CD4-positive, alpha-beta T cell (primary cell): ENCODE results near the gene HAS3. TPM values are rescaled to one million over a fixed set of nuclear protein-coding genes. Genes with fewer than 3 reads are reported as not detected.

Experiments
- ATAC-seq: fragments of 200-7000 bp; cut with Tn5 transposase; one replicate; pipeline ENCODE4 v1.10.0; 2022; ENCODE audit warnings: mild to moderate bottlenecking; ENCODE audit not compliant: poor library complexity
- CTCF ChIA-PET: fragments of 350-600 bp; sonication (Branson Sonifier 250); formaldehyde crosslinking; loops from one replicate; lab custom pipeline; 2021; ENCODE audit warnings: antibody characterized with exemption, inconsistent platforms; lab: Charles Lee
- POLR2A ChIA-PET: fragments of 350-600 bp; sonication (Branson Sonifier 250); formaldehyde crosslinking; loops from one replicate; lab custom pipeline; 2021; ENCODE audit warnings: antibody characterized with exemption, inconsistent platforms; lab: Charles Lee
- DNase-seq, 14 experiments: peaks; one replicate each; pipeline ENCODE4 v3.0.0-alpha.2; 2013 to 2020; ENCODE audit warnings: mixed read lengths in 2 of 14
- H3K27ac ChIP-seq, 2 donors: one replicate each; pipeline versions ENCODE4 v1.5.1 to v1.7.0; 2013; ENCODE audit warnings: low read length in 2 of 2, low read depth in 1 of 2, mild to moderate bottlenecking in 1 of 2
- H3K27me3 ChIP-seq, 2 experiments: 1 replicate in 1 of 2; 2 replicates in 1 of 2; pipeline versions ENCODE4 v1.6.1 to v1.7.0; 2013; ENCODE audit warnings: low read length in 2 of 2, control low read depth in 1 of 2, mild to moderate bottlenecking in 1 of 2, moderate library complexity in 1 of 2; ENCODE audit not compliant: insufficient read depth in 2 of 2, control insufficient read depth in 1 of 2
- H3K36me3 ChIP-seq: one replicate; pipeline ENCODE4 v1.6.1; 2013; ENCODE audit warnings: low read length, control low read depth; ENCODE audit not compliant: insufficient read depth
- H3K4me1 ChIP-seq: one replicate; pipeline ENCODE4 v1.6.1; 2013; ENCODE audit warnings: low read length, control low read depth; ENCODE audit not compliant: insufficient read depth
- H3K4me3 ChIP-seq: one replicate; pipeline ENCODE4 v1.5.1; 2013; ENCODE audit warnings: mild to moderate bottlenecking, low read length, moderate library complexity
- H3K9me3 ChIP-seq, 2 experiments: 1 replicate in 1 of 2; 2 replicates in 1 of 2; pipeline versions ENCODE4 v1.6.1 to v1.7.0; 2013; ENCODE audit warnings: low read length in 2 of 2, mild to moderate bottlenecking in 2 of 2, control low read depth in 1 of 2, moderate library complexity in 1 of 2; ENCODE audit not compliant: control insufficient read depth in 1 of 2, insufficient read depth in 1 of 2
- H3K27ac Mint-ChIP-seq: one replicate; pipeline ENCODE4 v1.8.0; 2020; ENCODE audit warnings: mixed read lengths
- H3K27me3 Mint-ChIP-seq: one replicate; pipeline ENCODE4 v1.8.0; 2021; ENCODE audit warnings: mixed read lengths
- H3K36me3 Mint-ChIP-seq: one replicate; pipeline ENCODE4 v1.8.0; 2021; ENCODE audit warnings: low read depth, mixed read lengths
- H3K4me1 Mint-ChIP-seq: one replicate; pipeline ENCODE4 v1.8.0; 2021; ENCODE audit warnings: low read depth, mixed read lengths
- H3K4me3 Mint-ChIP-seq: one replicate; pipeline ENCODE4 v1.8.0; 2020; ENCODE audit warnings: mild to moderate bottlenecking, mixed read lengths
- H3K9me3 Mint-ChIP-seq: one replicate; pipeline ENCODE4 v1.8.0; 2020; ENCODE audit warnings: mixed read lengths
- CTCF ChIP-seq: fragments of 200-600 bp; IDR thresholded peaks from one replicate; pipeline ENCODE4 v1.8.0; 2022; ENCODE audit warnings: antibody characterized with exemption, mild to moderate bottlenecking
- intact Hi-C, 2 experiments: fragments of 100-400 bp; cut with DNase I in 1 of 2; cut with micrococcal nuclease in 1 of 2; formaldehyde crosslinking; loops; one replicate each; pipeline versions ENCODE4 v1.15.1 to v1.9.0; 2023 to 2025; cut with DNase I, micrococcal nuclease
- total RNA-seq, 174 experiments: library from RNA in 2 of 174; stranded (reverse) in 2 of 174; gene quantifications; one replicate each; pipeline ENCODE4 v1.2.3 and lab custom pipeline; 2021 to 2026

HAS3 gene
- total RNA-seq, 2 experiments from 2014 or later, result 3.2 to 3.4 TPM

- Histone ChIP-seq H3K27ac (no peak overlapping the region), H3K27me3 (peaks cover 9 to 12% of the 10 kb centered on the region in 2 experiments), H3K36me3 (peaks cover 43% of the 10 kb centered on the region), H3K4me3 (no peak overlapping the region), H3K4me1 (peaks cover 5% of the 10 kb centered on the region), H3K9me3 (no peaks in the 10 kb centered on the region)
- Mint-ChIP-seq H3K4me3 (no peak overlapping the region), H3K27me3 (peaks cover 15% of the 10 kb centered on the region), H3K9me3 (no peaks in the 10 kb centered on the region), H3K4me1 (peaks cover 1% of the 10 kb centered on the region), H3K36me3 (peaks cover 76% of the 10 kb centered on the region), H3K27ac (no peak overlapping the region)
- DNase-seq (no peak), ATAC-seq (no peak)
- ChIA-PET POLR2A (no interaction called here), CTCF (interaction anchor here (1.3 to 2.2 kb wide), 2 partner anchors 11 to 16 kb away, joined by 7 to 17 read pairs; no protein-coding TSS in a partner anchor)
- TF ChIP-seq CTCF, result no peak
- intact Hi-C loops, result no loop called here
Observed at GRCh38 chr16:69113216-69113615, 7.8 kb downstream of the HAS3 start.

- no peaks in the 10 kb centered on the region for H3K4me1 Mint-ChIP-seq
- H3K4me3 ChIP-seq, result no peak overlapping the region
- peaks cover 4% of the 10 kb centered on the region for H3K27me3 Mint-ChIP-seq
- H3K9me3 Mint-ChIP-seq, result no peaks in the 10 kb centered on the region
- H3K27ac ChIP-seq, result no peak overlapping the region
- no peak overlapping the region for H3K27ac Mint-ChIP-seq
- CTCF ChIA-PET, result interaction anchor here (2.2 kb wide), 1 partner anchor 10 kb away, joined by 17 read pairs; no protein-coding TSS in a partner anchor
- ATAC-seq (no peak), DNase-seq (no peak)
- H3K4me1 ChIP-seq, result peaks cover 5% of the 10 kb centered on the region
- POLR2A ChIA-PET, result no interaction called here
- no peak overlapping the region for H3K4me3 Mint-ChIP-seq
- H3K9me3 ChIP-seq, result no peaks in the 10 kb centered on the region
- peaks cover 55% of the 10 kb centered on the region for H3K36me3 ChIP-seq
- intact Hi-C loops, result no loop called here
- H3K27me3 ChIP-seq, result peaks cover 0 to 7% of the 10 kb centered on the region in 2 experiments
- H3K36me3 Mint-ChIP-seq, result peaks cover 86% of the 10 kb centered on the region
- no peak for TF ChIP-seq CTCF
Observed at GRCh38 chr16:69114346-69114975, 9.0 kb downstream of the HAS3 start.

- DNase-seq (no peak), ATAC-seq (no peak)
- intact Hi-C loops, result no loop called here
- no peak for TF ChIP-seq CTCF
- H3K4me1 ChIP-seq, result peaks cover 5% of the 10 kb centered on the region
- Mint-ChIP-seq H3K4me3 (no peak overlapping the region), H3K36me3 (peaks cover 86% of the 10 kb centered on the region), H3K27ac (no peak overlapping the region), H3K27me3 (no peaks in the 10 kb centered on the region), H3K9me3 (no peaks in the 10 kb centered on the region), H3K4me1 (no peaks in the 10 kb centered on the region)
- H3K9me3 ChIP-seq, result no peaks in the 10 kb centered on the region
- H3K27me3 ChIP-seq, result peaks cover 0 to 7% of the 10 kb centered on the region in 2 experiments
- ChIA-PET POLR2A (no interaction called here), CTCF (no interaction called here)
- peaks cover 56% of the 10 kb centered on the region for H3K36me3 ChIP-seq
- H3K27ac ChIP-seq, result no peak overlapping the region
- H3K4me3 ChIP-seq, result no peak overlapping the region
Observed at GRCh38 chr16:69114976-69115355, 9.5 kb downstream of the HAS3 start.
